ENCODE results near the gene SLC16A10.
"Not testable (repeated sequence)": the region's sequence is repeated elsewhere in the genome, so short reads cannot be mapped to it uniquely, and the experiment has no call there.

The SLC16A10 gene

GRCh38 chr6:111184827-111185532 is 97.7 kb downstream of the SLC16A10 start:
- CTCF ChIA-PET = no interaction called here
- DNase-seq (ENCODE audit: extremely low spot score) = no peak
- TF ChIP-seq HDGF (IDR thresholded peaks at IDR 0.05; ENCODE audit: borderline replicate concordance) (no peak), NFRKB (IDR thresholded peaks at IDR 0.05) (no peak), ELF4 (IDR thresholded peaks at IDR 0.05) (no peak), CTBP1 (IDR thresholded peaks at IDR 0.05; ENCODE audit: borderline replicate concordance) (no peak), ARNT (IDR thresholded peaks at IDR 0.05) (no peak), ZNF384 (IDR thresholded peaks at IDR 0.05) (no peak), FOXA1 (IDR thresholded peaks at IDR 0.05) (no peak), SP1 (IDR thresholded peaks at IDR 0.05) (no peak), SUZ12 (IDR thresholded peaks at IDR 0.05) (no peak), LEF1 (IDR thresholded peaks at IDR 0.05; ENCODE audit: borderline replicate concordance) (no peak), FOXM1 (IDR thresholded peaks at IDR 0.05; ENCODE audit: borderline replicate concordance) (no peak), FOXK2 (IDR thresholded peaks at IDR 0.05) (no peak), PKNOX1 (IDR thresholded peaks at IDR 0.05) (no peak), TARDBP (IDR thresholded peaks at IDR 0.05) (no peak), L3MBTL2 (conservative IDR thresholded peaks at IDR 0.05) (no peak), BHLHE40 (IDR thresholded peaks at IDR 0.05; ENCODE audit: borderline replicate concordance) (no peak)
- POLR2A ChIA-PET = no interaction called here

- ChIA-PET CTCF (no interaction called here), POLR2A (no interaction called here)
- no peak for TF ChIP-seq ARNT (IDR thresholded peaks at IDR 0.05)
- no peak for TF ChIP-seq FOXM1 (IDR thresholded peaks at IDR 0.05; ENCODE audit: borderline replicate concordance)
- DNase-seq (ENCODE audit: extremely low spot score) = no peak
Observed at GRCh38 chr6:111185954-111186353, 98.7 kb downstream of the SLC16A10 start.

- no peak for TF ChIP-seq ZNF384 (IDR thresholded peaks at IDR 0.05)
- TF ChIP-seq SUZ12 (IDR thresholded peaks at IDR 0.05) = no peak
- TF ChIP-seq LEF1 (IDR thresholded peaks at IDR 0.05; ENCODE audit: borderline replicate concordance) = no peak
- TF ChIP-seq SP1 (IDR thresholded peaks at IDR 0.05) = no peak
- no peak for TF ChIP-seq NFRKB (IDR thresholded peaks at IDR 0.05)
- POLR2A ChIA-PET = no interaction called here
- CTCF ChIA-PET = no interaction called here
- DNase-seq (ENCODE audit: extremely low spot score) = no peak
Observed at GRCh38 chr6:111187874-111188273, 100.6 kb downstream of the SLC16A10 start.

- POLR2A ChIA-PET; CTCF ChIA-PET; DNase-seq (ENCODE audit: extremely low spot score): not testable (repeated sequence)
Observed at GRCh38 chr6:111189666-111190210, 102.4 kb downstream of the SLC16A10 start.

- TF ChIP-seq HDGF (IDR thresholded peaks at IDR 0.05; ENCODE audit: borderline replicate concordance) = no peak
- no peak for TF ChIP-seq FOXA1 (IDR thresholded peaks at IDR 0.05)
- POLR2A ChIA-PET = no interaction called here
- CTCF ChIA-PET = no interaction called here
- no peak for DNase-seq (ENCODE audit: extremely low spot score)
Observed at GRCh38 chr6:111190637-111191036, 103.3 kb downstream of the SLC16A10 start.

GRCh38 chr6:111191136-111191535 is 103.8 kb downstream of the SLC16A10 start:
- DNase-seq (ENCODE audit: extremely low spot score); POLR2A ChIA-PET; CTCF ChIA-PET: not testable (repeated sequence)

- TF ChIP-seq NFRKB (IDR thresholded peaks at IDR 0.05) (no peak), SP1 (IDR thresholded peaks at IDR 0.05) (no peak), HDGF (IDR thresholded peaks at IDR 0.05; ENCODE audit: borderline replicate concordance) (no peak), ELF4 (IDR thresholded peaks at IDR 0.05) (no peak), BHLHE40 (IDR thresholded peaks at IDR 0.05; ENCODE audit: borderline replicate concordance) (no peak), FOXM1 (IDR thresholded peaks at IDR 0.05; ENCODE audit: borderline replicate concordance) (no peak)
- ChIA-PET CTCF (no interaction called here), POLR2A (no interaction called here)
- DNase-seq (ENCODE audit: extremely low spot score) = no peak
Observed at GRCh38 chr6:111192911-111193555, 105.7 kb downstream of the SLC16A10 start.

- TF ChIP-seq NFRKB (IDR thresholded peaks at IDR 0.05) = no peak
- TF ChIP-seq SUZ12 (IDR thresholded peaks at IDR 0.05) = no peak
- no peak for TF ChIP-seq CTBP1 (IDR thresholded peaks at IDR 0.05; ENCODE audit: borderline replicate concordance)
- TF ChIP-seq ELF4 (IDR thresholded peaks at IDR 0.05) = no peak
- TF ChIP-seq HDGF (IDR thresholded peaks at IDR 0.05; ENCODE audit: borderline replicate concordance) = no peak
- TF ChIP-seq PKNOX1 (IDR thresholded peaks at IDR 0.05) = no peak
- no peak for TF ChIP-seq FOXM1 (IDR thresholded peaks at IDR 0.05; ENCODE audit: borderline replicate concordance)
- CTCF ChIA-PET = no interaction called here
- POLR2A ChIA-PET = no interaction called here
- DNase-seq (ENCODE audit: extremely low spot score) = no peak
Observed at GRCh38 chr6:111195656-111196055, 108.4 kb downstream of the SLC16A10 start.
